A549 (cell line): ENCODE data around the gene GNAT3.

Source experiments
- NFE2L2 ChIP-seq: fragments of 150-350 bp; conservative IDR thresholded peaks from 2 replicates; pipeline ENCODE4 v1.6.1; 2014; ENCODE audit warnings: low read length
- TF ChIP-seq, protein P1 (sequence below): fragments of >200 bp; sonication (Bioruptor Twin); formaldehyde crosslinking; IDR thresholded peaks from 3 replicates; pipeline ENCODE4 v1.5.1; 2016

DNA sequence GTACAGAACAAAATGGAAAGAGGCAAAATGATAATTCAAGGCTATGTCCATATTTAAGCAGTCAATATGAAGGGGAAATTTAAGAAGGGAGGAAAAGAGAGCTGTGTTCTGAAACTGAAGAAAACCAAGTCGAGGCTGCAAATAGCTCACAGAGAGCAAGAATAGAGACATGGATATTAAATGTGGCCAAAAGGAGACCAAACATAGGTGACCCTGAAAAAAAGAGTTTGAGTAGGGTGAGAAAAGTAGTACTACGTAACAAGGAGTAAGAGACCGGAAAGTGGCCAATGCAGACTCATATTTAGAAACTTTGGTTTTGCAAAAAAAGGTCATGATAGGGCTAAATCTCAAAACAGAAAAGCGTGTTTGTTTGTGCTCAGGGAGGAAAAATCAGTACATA, 84.6 kb downstream of the GNAT3 start:
- TF ChIP-seq NFE2L2: no peak
- TF ChIP-seq, protein P1, sequence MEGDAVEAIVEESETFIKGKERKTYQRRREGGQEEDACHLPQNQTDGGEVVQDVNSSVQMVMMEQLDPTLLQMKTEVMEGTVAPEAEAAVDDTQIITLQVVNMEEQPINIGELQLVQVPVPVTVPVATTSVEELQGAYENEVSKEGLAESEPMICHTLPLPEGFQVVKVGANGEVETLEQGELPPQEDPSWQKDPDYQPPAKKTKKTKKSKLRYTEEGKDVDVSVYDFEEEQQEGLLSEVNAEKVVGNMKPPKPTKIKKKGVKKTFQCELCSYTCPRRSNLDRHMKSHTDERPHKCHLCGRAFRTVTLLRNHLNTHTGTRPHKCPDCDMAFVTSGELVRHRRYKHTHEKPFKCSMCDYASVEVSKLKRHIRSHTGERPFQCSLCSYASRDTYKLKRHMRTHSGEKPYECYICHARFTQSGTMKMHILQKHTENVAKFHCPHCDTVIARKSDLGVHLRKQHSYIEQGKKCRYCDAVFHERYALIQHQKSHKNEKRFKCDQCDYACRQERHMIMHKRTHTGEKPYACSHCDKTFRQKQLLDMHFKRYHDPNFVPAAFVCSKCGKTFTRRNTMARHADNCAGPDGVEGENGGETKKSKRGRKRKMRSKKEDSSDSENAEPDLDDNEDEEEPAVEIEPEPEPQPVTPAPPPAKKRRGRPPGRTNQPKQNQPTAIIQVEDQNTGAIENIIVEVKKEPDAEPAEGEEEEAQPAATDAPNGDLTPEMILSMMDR: no peak
